Vagina (tissue), 2 donors: Measurements from ENCODE around the gene KIF1A.

ENCODE experiments used
- CTCF ChIP-seq, 3 experiments: fragments of 450-650 bp in 2 of 3; fragments of 200-600 bp in 1 of 3; sonication (generic) in 1 of 3; IDR thresholded peaks; one replicate each; pipeline ENCODE4 v1.5.1; 2017 to 2019; ENCODE audit warnings: antibody characterized with exemption in 3 of 3, mild to moderate bottlenecking in 2 of 3, moderate library complexity in 2 of 3
- POLR2A ChIP-seq, 2 donors: fragments of 450-650 bp; IDR thresholded peaks; one replicate each; pipeline ENCODE4 v1.6.1; 2017; ENCODE audit warnings: antibody characterized with exemption in 2 of 2, mild to moderate bottlenecking in 2 of 2, moderate library complexity in 2 of 2
- POLR2AphosphoS5 ChIP-seq, 2 donors: sonication (generic); formaldehyde crosslinking; IDR thresholded peaks; one replicate each; pipeline ENCODE4 v1.9.0; 2017; ENCODE audit warnings: antibody characterized with exemption in 2 of 2, mild to moderate bottlenecking in 2 of 2, low read depth in 1 of 2; ENCODE audit not compliant: insufficient read depth in 1 of 2

DNA sequence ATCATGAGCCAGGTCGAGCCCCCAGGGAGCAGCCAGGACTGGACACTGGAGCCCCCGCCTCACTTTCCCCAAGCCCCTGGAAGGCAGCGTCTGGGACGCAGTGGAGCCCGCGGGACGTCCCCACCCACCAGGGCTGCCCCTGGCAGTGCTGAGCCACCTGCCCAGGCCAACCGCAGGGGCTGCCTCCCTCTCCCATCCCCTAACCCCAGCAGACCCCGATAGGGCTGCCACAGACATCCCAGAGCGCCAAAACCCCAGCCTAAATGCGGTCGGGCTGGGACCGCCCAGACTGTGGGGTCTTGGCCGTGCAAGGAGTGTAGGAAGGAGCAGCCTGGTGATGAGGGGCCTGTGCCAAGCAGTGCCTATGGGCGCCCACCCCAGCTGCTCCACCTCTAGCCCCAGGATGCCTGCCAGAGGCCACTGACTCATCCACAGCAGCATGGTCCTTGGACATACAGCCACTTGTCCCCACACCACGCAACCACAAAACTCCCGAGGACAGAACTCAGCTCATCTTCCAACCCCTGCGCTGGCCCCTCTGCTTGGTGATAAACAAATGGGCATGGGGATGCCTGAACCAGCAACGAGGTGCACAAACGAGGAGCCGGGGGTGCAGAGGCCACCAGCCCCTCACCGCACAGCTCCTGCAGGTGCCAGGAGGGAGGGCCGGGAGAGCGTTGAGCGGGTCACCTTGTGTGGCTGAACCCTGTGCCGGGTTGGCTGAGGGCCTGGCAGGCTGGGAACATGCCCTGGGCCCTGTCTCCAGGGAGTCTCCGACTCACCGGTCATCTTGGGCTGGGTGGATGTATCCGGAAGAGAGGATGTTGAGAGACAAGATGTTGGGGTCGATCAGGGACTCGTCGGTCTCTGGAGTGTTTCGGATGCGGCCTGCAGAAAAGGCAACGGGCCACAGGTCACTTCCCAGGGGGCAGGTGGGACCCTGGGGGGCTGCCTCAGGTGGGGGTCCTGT is 83.5 kb downstream of the KIF1A start:
- TF ChIP-seq CTCF (IDR thresholded peaks at IDR 0.05) (no peak), POLR2A (IDR thresholded peaks at IDR 0.05) (no peak), POLR2AphosphoS5 (IDR thresholded peaks at IDR 0.05; ENCODE audit: insufficient read depth in 1 of 2, low read depth in 1 of 2) (no peak)
